Activated B cell treated with CpG ODN at 0.5 μM for 24 hours (primary cell): Measurements from ENCODE around the gene OR7D4. TPM values are rescaled to one million over a fixed set of nuclear protein-coding genes. Genes with fewer than 3 reads are reported as not detected.

Experiments used
- ATAC-seq: fragments of 200-7000 bp; cut with Tn5 transposase; one replicate; pipeline ENCODE4 v1.10.0; 2021; ENCODE audit warnings: low read depth, mild to moderate bottlenecking, moderate library complexity
- CTCF ChIA-PET: fragments of 350-600 bp; sonication (Branson Sonifier 250); formaldehyde crosslinking; loops from one replicate; lab custom pipeline; 2021; ENCODE audit warnings: antibody characterized with exemption; lab: Charles Lee
- POLR2A ChIA-PET: fragments of 350-600 bp; sonication (Branson Sonifier 250); formaldehyde crosslinking; loops from one replicate; lab custom pipeline; 2021; ENCODE audit warnings: antibody characterized with exemption; lab: Charles Lee
- DNase-seq: peaks from one replicate; pipeline ENCODE4 v3.0.0; 2022
- H3K27ac Mint-ChIP-seq: one replicate; pipeline ENCODE4 v1.8.0; 2020; ENCODE audit warnings: mixed read lengths
- H3K27me3 Mint-ChIP-seq: one replicate; pipeline ENCODE4 v1.8.0; 2021; ENCODE audit warnings: mixed read lengths
- H3K36me3 Mint-ChIP-seq: one replicate; pipeline ENCODE4 v1.8.0; 2021; ENCODE audit warnings: low read depth, mixed read lengths
- H3K4me1 Mint-ChIP-seq: one replicate; pipeline ENCODE4 v1.8.0; 2021; ENCODE audit warnings: mixed read lengths
- H3K4me3 Mint-ChIP-seq: one replicate; pipeline ENCODE4 v1.8.0; 2020; ENCODE audit warnings: mild to moderate bottlenecking, mixed read lengths
- H3K9me3 Mint-ChIP-seq: one replicate; pipeline ENCODE4 v1.8.0; 2020; ENCODE audit warnings: mixed read lengths
- CTCF ChIP-seq: fragments of 200-600 bp; IDR thresholded peaks from one replicate; pipeline ENCODE4 v1.8.0; 2022; ENCODE audit warnings: antibody characterized with exemption, mild to moderate bottlenecking
- intact Hi-C: fragments of 100-400 bp; cut with micrococcal nuclease; formaldehyde crosslinking; loops from one replicate; pipeline ENCODE4 v1.15.1; 2024
- total RNA-seq: library from RNA; stranded (reverse); gene quantifications from 2 replicates; pipeline ENCODE4 v1.2.3, GENCODE V29; 2022

The OR7D4 gene
- total RNA-seq, 1 donor from 2014 or later: not detected

- intact Hi-C loops: no loop called here
- Mint-ChIP-seq H3K4me3 (no peak overlapping the region), H3K36me3 (no peaks in the 10 kb centered on the region), H3K27ac (no peak overlapping the region), H3K27me3 (peaks cover 10% of the 10 kb centered on the region), H3K4me1 (no peaks in the 10 kb centered on the region), H3K9me3 (peaks cover 14% of the 10 kb centered on the region)
- POLR2A ChIA-PET: no interaction called here
- TF ChIP-seq CTCF: no peak
- CTCF ChIA-PET: interaction anchor here (1.6 kb wide), 1 partner anchor 16 kb away, joined by 4 read pairs; no protein-coding TSS in a partner anchor
- ATAC-seq: no peak
- no peak for DNase-seq
Measured at GRCh38 chr19:9189535-9189934, 29.9 kb downstream of the OR7D4 start.

GRCh38 chr19:9187191-9187590 lies 32.2 kb downstream of the OR7D4 start:
- ChIA-PET POLR2A (no interaction called here), CTCF (no interaction called here)
- ATAC-seq (no peak), DNase-seq (no peak)
- Mint-ChIP-seq H3K36me3 (no peaks in the 10 kb centered on the region), H3K9me3 (peaks cover 12% of the 10 kb centered on the region), H3K4me1 (no peaks in the 10 kb centered on the region), H3K4me3 (no peak overlapping the region), H3K27me3 (peaks cover under 1% of the 10 kb centered on the region), H3K27ac (no peak overlapping the region)
- intact Hi-C loops: no loop called here
- no peak for TF ChIP-seq CTCF

GRCh38 chr19:9183000-9183399 lies 36.4 kb downstream of the OR7D4 start:
- intact Hi-C loops: no loop called here
- H3K9me3 Mint-ChIP-seq: peaks cover 2% of the 10 kb centered on the region
- no peak for TF ChIP-seq CTCF
- H3K27me3 Mint-ChIP-seq: no peaks in the 10 kb centered on the region
- H3K4me1 Mint-ChIP-seq: no peaks in the 10 kb centered on the region
- ChIA-PET CTCF (no interaction called here), POLR2A (no interaction called here)
- DNase-seq (no peak), ATAC-seq (no peak)
- no peaks in the 10 kb centered on the region for H3K36me3 Mint-ChIP-seq
- no peak overlapping the region for H3K4me3 Mint-ChIP-seq
- no peak overlapping the region for H3K27ac Mint-ChIP-seq

- Mint-ChIP-seq H3K9me3 (no peaks in the 10 kb centered on the region), H3K4me3 (no peak within 1 kb of the TSS), H3K27me3 (no peaks in the 10 kb centered on the region), H3K36me3 (no peaks in the 10 kb centered on the region), H3K4me1 (no peaks in the 10 kb centered on the region), H3K27ac (no peak within 1 kb of the TSS)
- ChIA-PET CTCF (no interaction called here), POLR2A (no interaction called here)
- no peak for ATAC-seq
- intact Hi-C loops: no loop called here
- DNase-seq: no peak
- TF ChIP-seq CTCF: no peak
Measured at GRCh38 chr19:9178901-9179300, 40.5 kb downstream of the OR7D4 start, which contains the start of gene OR7D2. Gene OR7D2 (plus strand): TSS chr19:9178979. CDS start chr19:9185782, 6,803 bp downstream.

- ChIA-PET POLR2A (no interaction called here), CTCF (no interaction called here)
- no peak for TF ChIP-seq CTCF
- Mint-ChIP-seq H3K27ac (no peak overlapping the region), H3K9me3 (no peaks in the 10 kb centered on the region), H3K4me3 (no peak overlapping the region), H3K27me3 (no peaks in the 10 kb centered on the region), H3K4me1 (no peaks in the 10 kb centered on the region), H3K36me3 (no peaks in the 10 kb centered on the region)
- ATAC-seq: no peak
- no peak for DNase-seq
- intact Hi-C loops: no loop called here
Measured at GRCh38 chr19:9175326-9175725, 44.1 kb downstream of the OR7D4 start.
